HTERT RPE-1 (cell line): ENCODE data around the gene NEUROG2.

Experiments used
- in situ Hi-C: fragments of 300-500 bp; cut with MboI; formaldehyde crosslinking; loops from 4 replicates; pipeline ENCODE4 v1.14.3; 2020; ENCODE audit warnings: low sequenced_read_pairs

NEUROG2 gene

GRCh38 chr4:112521123-112522023 is 5.4 kb upstream of the NEUROG2 start:
- in situ Hi-C loops, result no loop called here

GRCh38 chr4:112520598-112521122 is 4.7 kb upstream of the NEUROG2 start:
- in situ Hi-C loops, result no loop called here

- in situ Hi-C loops, result no loop called here
Observed at GRCh38 chr4:112519689-112520597, 4.0 kb upstream of the NEUROG2 start.

- in situ Hi-C loops, result no loop called here
Observed at GRCh38 chr4:112518675-112519074, 2.7 kb upstream of the NEUROG2 start.

GRCh38 chr4:112517911-112518310 is 1.9 kb upstream of the NEUROG2 start:
- in situ Hi-C loops, result no loop called here

GRCh38 chr4:112517067-112517634 is 1.2 kb upstream of the NEUROG2 start:
- in situ Hi-C loops, result no loop called here

- in situ Hi-C loops, result no loop called here
Observed at GRCh38 chr4:112516471-112517066, 589 bp upstream of the NEUROG2 start.

- in situ Hi-C loops, result no loop called here
Observed at GRCh38 chr4:112515198-112516065, 548 bp downstream of the NEUROG2 start.

GRCh38 chr4:112514647-112515197 is 1.3 kb downstream of the NEUROG2 start:
- in situ Hi-C loops, result no loop called here

- in situ Hi-C loops, result no loop called here
Observed at GRCh38 chr4:112513971-112514646, 1.9 kb downstream of the NEUROG2 start.

GRCh38 chr4:112511803-112512118 is 4.2 kb downstream of the NEUROG2 start:
- in situ Hi-C loops, result no loop called here

GRCh38 chr4:112511093-112511802 is 4.7 kb downstream of the NEUROG2 start:
- in situ Hi-C loops, result no loop called here

GRCh38 chr4:112510291-112511092 is 5.5 kb downstream of the NEUROG2 start:
- in situ Hi-C loops, result no loop called here

- in situ Hi-C loops, result no loop called here
Observed at GRCh38 chr4:112509243-112510141, 6.5 kb downstream of the NEUROG2 start.

- in situ Hi-C loops, result no loop called here
Observed at GRCh38 chr4:112508356-112508755, 7.6 kb downstream of the NEUROG2 start.

GRCh38 chr4:112504807-112505206 is 11.2 kb downstream of the NEUROG2 start:
- in situ Hi-C loops, result no loop called here

- in situ Hi-C loops, result no loop called here
Observed at GRCh38 chr4:112502871-112503270, 13.1 kb downstream of the NEUROG2 start.
